HepG2 (cell line): ENCODE data around the gene PTPRD. TPM values are rescaled to one million over a fixed set of nuclear protein-coding genes. Genes with fewer than 3 reads are reported as not detected.

ENCODE experiments used
- ATAC-seq: fragments of 200-7000 bp; cut with Tn5 transposase; 3 replicates; pipeline ENCODE4 v1.9.1; 2020; ENCODE audit warnings: mild to moderate bottlenecking, moderate library complexity
- BruUV-seq: library from RNA; stranded (reverse); fragments of 400-500 nt; replicated peaks from 2 replicates; lab custom pipeline; 2021; lab: Mats Ljungman, UMichigan
- CTCF ChIA-PET: fragments of 300-600 bp; formaldehyde crosslinking; extraction: SDS; loops from one replicate; lab custom pipeline; 2021; ENCODE audit warnings: low total read pairs, inconsistent platforms, low intra/inter-chr PET ratio; lab: Yijun Ruan, JAX
- POLR2A ChIA-PET: fragments of 350-600 bp; sonication (Branson Sonifier 250); formaldehyde crosslinking; loops from one replicate; lab custom pipeline; 2020; ENCODE audit warnings: antibody characterized with exemption, inconsistent platforms; lab: Yijun Ruan, JAX
- DNase-seq: peaks from one replicate; pipeline ENCODE4 v3.0.0-alpha.2; 2015; ENCODE audit warnings: low spot score
- FAIRE-seq: peaks from 3 replicates; lab custom pipeline; 2011; peaks lifted over from hg19 to GRCh38; lab: Jason Lieb, UNC
- H2AFZ ChIP-seq: one replicate; pipeline ENCODE4 v1.6.1; 2011; ENCODE audit warnings: low read length, inconsistent platforms
- H3K27ac ChIP-seq: fragments of 300-600 bp; 3 replicates; pipeline ENCODE4 v1.8.0; 2011; ENCODE audit warnings: mixed run types, mild to moderate bottlenecking, mixed read lengths, low read length, inconsistent platforms; ENCODE audit not compliant: insufficient read depth; ENCODE audit errors: extremely low read length
- H3K27me3 ChIP-seq, 2 experiments: fragments of 200-600 bp in 1 of 2; 2 replicates in 1 of 2; 3 replicates in 1 of 2; pipeline versions ENCODE4 v1.6.0 to v1.8.0; 2011; ENCODE audit warnings: low read length in 2 of 2, mild to moderate bottlenecking in 2 of 2, moderate library complexity in 2 of 2, inconsistent platforms in 1 of 2; ENCODE audit not compliant: insufficient read depth in 2 of 2, control insufficient read depth in 1 of 2
- H3K36me3 ChIP-seq, 2 experiments: fragments of 200-600 bp in 1 of 2; replicated peaks in 1 of 2; 2 replicates in 1 of 2; 3 replicates in 1 of 2; pipeline versions ENCODE4 v1.5.1 to v1.8.0; 2011; ENCODE audit warnings: low read length in 2 of 2, inconsistent platforms in 1 of 2; ENCODE audit not compliant: insufficient read depth in 2 of 2, control insufficient read depth in 1 of 2
- H3K4me1 ChIP-seq: 2 replicates; pipeline ENCODE4 v1.5.1; 2012; ENCODE audit warnings: low read length, inconsistent platforms; ENCODE audit not compliant: insufficient read depth
- H3K4me2 ChIP-seq: 2 replicates; pipeline ENCODE4 v1.6.0; 2011; ENCODE audit warnings: low read depth, low read length, inconsistent platforms
- H3K4me3 ChIP-seq, 3 experiments: fragments of 200-600 bp in 1 of 3; sonication (generic), shearing (Covaris generic) in 1 of 3; replicated peaks in 1 of 3; 2 replicates each; pipeline ENCODE4 v1.5.1; 2011 to 2016; ENCODE audit warnings: low read length in 3 of 3, inconsistent platforms in 2 of 3, low read depth in 2 of 3, mild to moderate bottlenecking in 2 of 3, control low read depth in 1 of 3, mixed read lengths in 1 of 3; ENCODE audit not compliant: insufficient read depth in 1 of 3
- H3K79me2 ChIP-seq: one replicate; pipeline ENCODE4 v1.6.1; 2011; ENCODE audit warnings: low read length, inconsistent platforms; ENCODE audit not compliant: insufficient read depth
- H3K9ac ChIP-seq: 2 replicates; pipeline ENCODE4 v1.6.0; 2011; ENCODE audit warnings: mild to moderate bottlenecking, low read depth, low read length, inconsistent platforms; ENCODE audit not compliant: insufficient read depth
- H3K9me3 ChIP-seq: 2 replicates; pipeline ENCODE4 v1.5.1; 2012; ENCODE audit warnings: mild to moderate bottlenecking, low read length
- H4K20me1 ChIP-seq: 2 replicates; pipeline ENCODE4 v1.6.0; 2011; ENCODE audit warnings: inconsistent platforms, mild to moderate bottlenecking, low read length, moderate library complexity; ENCODE audit not compliant: insufficient read depth
- ATF7-NPFF ChIP-seq: sonication (generic); formaldehyde crosslinking; IDR thresholded peaks from 2 replicates; pipeline ENCODE4 v1.8.1; 2023; ENCODE audit warnings: mild to moderate bottlenecking, low read depth, missing genetic modification reagents, moderate library complexity
- E2F1 ChIP-seq: sonication (generic); formaldehyde crosslinking; IDR thresholded peaks from 2 replicates; pipeline ENCODE4 v1.5.0; 2020; ENCODE audit warnings: missing genetic modification reagents
- HNRNPH1 ChIP-seq: fragments of 200-400 bp; formaldehyde crosslinking; optimal IDR thresholded peaks from 2 replicates; pipeline ENCODE3; 2017; ENCODE audit warnings: mild to moderate bottlenecking, low read depth, low read length
- PAX8 ChIP-seq: sonication (generic); formaldehyde crosslinking; IDR thresholded peaks from 2 replicates; pipeline ENCODE4 v1.8.0; 2022; ENCODE audit warnings: mild to moderate bottlenecking, missing genetic modification reagents, borderline replicate concordance
- UBTF ChIP-seq: sonication (generic); formaldehyde crosslinking; IDR thresholded peaks from 2 replicates; pipeline ENCODE4 v1.4.0; 2020; ENCODE audit warnings: mild to moderate bottlenecking, missing genetic modification reagents
- ZNF512B ChIP-seq: sonication (generic); formaldehyde crosslinking; IDR thresholded peaks from 2 replicates; pipeline ENCODE4 v1.5.1; 2020; ENCODE audit warnings: missing genetic modification reagents, mild to moderate bottlenecking, borderline replicate concordance
- WGBS: methylation state at CpG from one replicate; pipeline ENCODE4 v1.1.6; 2017; ENCODE audit warnings: low lambda C conversion rate; 5-methylcytosine and 5-hydroxymethylcytosine counted together
- in situ Hi-C: cut with HindIII; loops from 2 replicates; pipeline ENCODE4 v1.10.0; 2017; ENCODE audit warnings: low pct_unique_long_range_greater_than_20kb; ENCODE audit not compliant: extremely low pct_ligation_motif_present
- intact Hi-C: fragments of 100-400 bp; cut with micrococcal nuclease; formaldehyde crosslinking; loops from one replicate; pipeline ENCODE4 v1.10.0; 2022; ENCODE audit not compliant: unreplicated experiment
- polyA plus RNA-seq, 8 experiments: library from polyadenylated mRNA; depleted of rRNA in 3 of 8; stranded (reverse) in 7 of 8; unstranded in 1 of 8; fragments of >200 nt; fragmentation: Illumina TruSeq in 4 of 8; extraction: Trizol in 4 of 8; gene quantifications; 2 replicates each; pipeline versions ENCODE4 v1.2.1 to v1.2.3, GENCODE V29; 2011 to 2016; ENCODE audit warnings: low read depth in 4 of 8, missing spikeins in 1 of 8, mixed read lengths in 1 of 8; ENCODE audit not compliant: insufficient read depth in 1 of 8
- total RNA-seq, 5 experiments: library from RNA; depleted of rRNA; stranded (reverse); fragments of >200 nt; fragmentation: Illumina TruSeq; extraction: Trizol; gene quantifications; 2 replicates each; pipeline ENCODE4 v1.2.3, GENCODE V29; 2016; ENCODE audit warnings: low read depth in 1 of 5

The PTPRD gene
- total and polyA plus RNA-seq, 2 of the 13 experiments (the other 11 are each of a cell fraction or from before 2014, with no cell fraction given) = 0.05 TPM; not detected in 1

- no peak for ATAC-seq
- intact Hi-C loops = no loop called here
- no peak overlapping the region for H3K4me3 ChIP-seq
- ChIA-PET POLR2A (no interaction called here), CTCF (no interaction called here)
- H2AFZ ChIP-seq = no peak overlapping the region
- H3K4me1 ChIP-seq = no peaks in the 10 kb centered on the region
- no peak for DNase-seq
- H3K9me3 ChIP-seq = no peaks in the 10 kb centered on the region
- H3K27me3 ChIP-seq = no peaks in the 10 kb centered on the region
- no peaks in the 10 kb centered on the region for H4K20me1 ChIP-seq
- in situ Hi-C loops = no loop called here
- no peak for FAIRE-seq
- H3K27ac ChIP-seq = no peak overlapping the region
- H3K9ac ChIP-seq = no peak overlapping the region
- H3K79me2 ChIP-seq = no peaks in the 10 kb centered on the region
- BruUV-seq = no TSS peak
- no peak for TF ChIP-seq E2F1 (CRISPR knock-in tag)
- TF ChIP-seq UBTF (CRISPR knock-in tag) = no peak
- no peak for TF ChIP-seq ZNF512B (CRISPR knock-in tag)
- no peak for TF ChIP-seq PAX8
- TF ChIP-seq ATF7-NPFF (CRISPR knock-in tag) = no peak
- no peak for TF ChIP-seq HNRNPH1
- TF ChIP-seq, all 625 proteins: peak for 0
- H3K36me3 ChIP-seq = no peaks in the 10 kb centered on the region
- H3K4me2 ChIP-seq = no peak overlapping the region
- WGBS = 4% methylated on average over 2 of the region's 2 CpGs
These were observed 1026.9 kb downstream of the PTPRD start for GRCh38 chr9:9585920-9586319.
